SK-N-SH treated with all-trans-retinoic acid at 6 μM for 48 hours (cell line): ENCODE results near the gene C16orf96.

Experiments used
- ATAC-seq: fragments of 200-7000 bp; cut with Tn5 transposase; 3 replicates; pipeline ENCODE4 v1.9.1; 2020; ENCODE audit warnings: mild to moderate bottlenecking, moderate library complexity
- BACH2 ChIP-seq: fragments of 250-450 bp; sonication (Bioruptor Pico); IDR thresholded peaks from 2 replicates; pipeline ENCODE4 v1.9.0; 2021; ENCODE audit warnings: mild to moderate bottlenecking, borderline replicate concordance
- CREB5 ChIP-seq: fragments of 250-450 bp; sonication (Bioruptor Pico); IDR thresholded peaks from 2 replicates; pipeline ENCODE4 v1.5.1; 2020; ENCODE audit warnings: low read depth, mild to moderate bottlenecking, moderate library complexity
- CSDC2 ChIP-seq: fragments of 250-450 bp; sonication (Bioruptor Pico); IDR thresholded peaks from 2 replicates; pipeline ENCODE4 v1.5.0; 2020; ENCODE audit warnings: mild to moderate bottlenecking, moderate library complexity
- GLIS3 ChIP-seq: fragments of 250-450 bp; sonication (Bioruptor Pico); IDR thresholded peaks from 2 replicates; pipeline ENCODE4 v1.5.0; 2020; ENCODE audit warnings: mild to moderate bottlenecking, moderate library complexity
- OSR1 ChIP-seq: fragments of 250-450 bp; sonication (Bioruptor Pico); IDR thresholded peaks from 2 replicates; pipeline ENCODE4 v1.8.0; 2022; ENCODE audit warnings: moderate library complexity, mild to moderate bottlenecking, inconsistent platforms
- PATZ1 ChIP-seq: fragments of 250-450 bp; sonication (Bioruptor Pico); IDR thresholded peaks from 2 replicates; pipeline ENCODE4 v1.8.0; 2020; ENCODE audit warnings: mild to moderate bottlenecking, moderate library complexity, borderline replicate concordance
- POU6F1 ChIP-seq: fragments of 250-450 bp; sonication (Bioruptor Pico); IDR thresholded peaks from 2 replicates; pipeline ENCODE4 v1.8.0; 2021; ENCODE audit warnings: low read depth, mild to moderate bottlenecking, moderate library complexity, borderline replicate concordance
- PPARA ChIP-seq: fragments of 250-450 bp; sonication (Bioruptor Pico); IDR thresholded peaks from 2 replicates; pipeline ENCODE4 v1.5.0; 2020; ENCODE audit warnings: mild to moderate bottlenecking, borderline replicate concordance
- RARB ChIP-seq: fragments of 250-450 bp; sonication (Bioruptor Pico); IDR thresholded peaks from 2 replicates; pipeline ENCODE4 v1.8.0; 2021; ENCODE audit warnings: mild to moderate bottlenecking, moderate library complexity
- SNAI2 ChIP-seq: fragments of 250-450 bp; sonication (Bioruptor Pico); IDR thresholded peaks from 2 replicates; pipeline ENCODE4 v1.5.0; 2020; ENCODE audit warnings: mild to moderate bottlenecking, moderate library complexity
- TCF4 ChIP-seq: fragments of 250-450 bp; sonication (Bioruptor Pico); IDR thresholded peaks from 2 replicates; pipeline ENCODE4 v1.8.0; 2021; ENCODE audit warnings: mild to moderate bottlenecking, moderate library complexity, borderline replicate concordance
- TSHZ2 ChIP-seq: fragments of 250-450 bp; sonication (Bioruptor Pico); IDR thresholded peaks from 2 replicates; pipeline ENCODE4 v1.5.0; 2020; ENCODE audit warnings: mild to moderate bottlenecking, moderate library complexity
- ZC3H10 ChIP-seq: fragments of 250-450 bp; sonication (Bioruptor Pico); IDR thresholded peaks from 2 replicates; pipeline ENCODE4 v1.5.1; 2021; ENCODE audit warnings: mild to moderate bottlenecking, moderate library complexity
- ZFP3 ChIP-seq: fragments of 250-450 bp; sonication (Bioruptor Pico); IDR thresholded peaks from 2 replicates; pipeline ENCODE4 v1.5.0; 2020; ENCODE audit warnings: mild to moderate bottlenecking, moderate library complexity
- ZFP30 ChIP-seq: fragments of 450-650 bp; formaldehyde crosslinking; IDR thresholded peaks from 2 replicates; pipeline ENCODE4 v1.5.0; 2022; ENCODE audit warnings: mild to moderate bottlenecking, moderate library complexity
- ZNF565 ChIP-seq: fragments of 450-650 bp; formaldehyde crosslinking; conservative IDR thresholded peaks from 2 replicates; pipeline ENCODE4 v1.5.0; 2020; ENCODE audit warnings: low read depth, mild to moderate bottlenecking, moderate library complexity
- ZNF70 ChIP-seq: fragments of 450-650 bp; formaldehyde crosslinking; IDR thresholded peaks from 2 replicates; pipeline ENCODE4 v1.5.0; 2020; ENCODE audit warnings: mild to moderate bottlenecking, moderate library complexity
- ZNF8 ChIP-seq: fragments of 450-650 bp; formaldehyde crosslinking; IDR thresholded peaks from 2 replicates; pipeline ENCODE4 v1.5.0; 2020; ENCODE audit warnings: mild to moderate bottlenecking, moderate library complexity

Gene C16orf96

GRCh38 chr16:4557973-4558372, 1.8 kb downstream of the C16orf96 start:
- no peak for ATAC-seq
- TF ChIP-seq RARB (CRISPR knock-in tag) (no peak), GLIS3 (CRISPR knock-in tag) (no peak), OSR1 (no peak), POU6F1 (CRISPR knock-in tag) (no peak), PPARA (CRISPR knock-in tag) (no peak), ZC3H10 (no peak), BACH2 (no peak), SNAI2 (CRISPR knock-in tag) (no peak), ZFP30 (CRISPR knock-in tag) (no peak), ZNF70 (CRISPR knock-in tag) (no peak), PATZ1 (CRISPR knock-in tag) (no peak), CREB5 (CRISPR knock-in tag) (no peak), CSDC2 (CRISPR knock-in tag) (no peak), TSHZ2 (no peak)
- TF ChIP-seq, all 23 proteins: peak for 0

GRCh38 chr16:4561596-4561995, 5.5 kb downstream of the C16orf96 start:
- ATAC-seq = no peak

More at GRCh38 chr16:4561596-4561995, 5.5 kb downstream of the C16orf96 start:
- TF ChIP-seq CREB5 (CRISPR knock-in tag) (no peak), SNAI2 (CRISPR knock-in tag) (no peak), CSDC2 (CRISPR knock-in tag) (no peak), BACH2 (no peak), PATZ1 (CRISPR knock-in tag) (no peak), ZNF8 (CRISPR knock-in tag) (no peak), ZNF70 (CRISPR knock-in tag) (no peak), ZNF565 (no peak), ZFP3 (CRISPR knock-in tag) (no peak), ZC3H10 (no peak), TCF4 (CRISPR knock-in tag) (no peak), RARB (CRISPR knock-in tag) (no peak), OSR1 (no peak)
